Loucy (cell line): ENCODE measurements around the gene MGRN1.

Source experiments
- H2AFZ ChIP-seq: fragments of 200-600 bp; sonication (generic); 2 replicates; pipeline ENCODE4 v1.6.0; 2016; ENCODE audit warnings: antibody characterized with exemption, mild to moderate bottlenecking, low read length, moderate library complexity
- H3F3A ChIP-seq: fragments of 200-600 bp; 2 replicates; pipeline ENCODE4 v1.6.0; 2016; ENCODE audit warnings: antibody characterized with exemption, low read depth, mild to moderate bottlenecking
- H3K27me3 ChIP-seq: fragments of 200-600 bp; sonication (generic); 2 replicates; pipeline ENCODE4 v1.6.1; 2014; ENCODE audit warnings: low read length, mild to moderate bottlenecking; ENCODE audit not compliant: insufficient read depth, poor library complexity, severe bottlenecking
- H3K36me3 ChIP-seq: fragments of 200-600 bp; sonication (generic); 2 replicates; pipeline ENCODE4 v1.6.1; 2016; ENCODE audit warnings: low read length; ENCODE audit not compliant: insufficient read depth
- H3K4me1 ChIP-seq: fragments of 200-600 bp; sonication (generic); 2 replicates; pipeline ENCODE4 v1.5.1; 2014; ENCODE audit warnings: low read length, mild to moderate bottlenecking; ENCODE audit not compliant: insufficient read depth, poor library complexity, severe bottlenecking
- H3K4me2 ChIP-seq: fragments of 200-600 bp; sonication (generic); 2 replicates; pipeline ENCODE4 v1.6.0; 2014; ENCODE audit warnings: antibody characterized with exemption, low read length, low read depth, mild to moderate bottlenecking; ENCODE audit not compliant: poor library complexity, severe bottlenecking
- H3K4me3 ChIP-seq: fragments of 200-600 bp; sonication (generic); 2 replicates; pipeline ENCODE4 v1.5.1; 2014; ENCODE audit warnings: low read length, mild to moderate bottlenecking, mixed read lengths; ENCODE audit not compliant: poor library complexity, severe bottlenecking
- H3K79me2 ChIP-seq: fragments of 200-600 bp; sonication (generic); 2 replicates; pipeline ENCODE4 v1.6.1; 2014; ENCODE audit warnings: low read length; ENCODE audit not compliant: insufficient read depth
- H3K9ac ChIP-seq: fragments of 200-600 bp; sonication (generic); 2 replicates; pipeline ENCODE4 v1.6.0; 2014; ENCODE audit warnings: mild to moderate bottlenecking, low read depth, low read length, moderate library complexity; ENCODE audit not compliant: poor library complexity, severe bottlenecking
- H3K9me2 ChIP-seq: fragments of 200-600 bp; sonication (generic); replicated peaks from 2 replicates; pipeline ENCODE4 v1.6.1; 2016; ENCODE audit warnings: low read depth, low read length, mixed read lengths
- H3K9me3 ChIP-seq: fragments of 200-600 bp; sonication (generic); 2 replicates; pipeline ENCODE4 v1.6.1; 2014; ENCODE audit warnings: mild to moderate bottlenecking, antibody characterized with exemption, low read length, low read depth; ENCODE audit not compliant: insufficient read depth
- H4K20me1 ChIP-seq: fragments of 200-600 bp; sonication (generic); 2 replicates; pipeline ENCODE4 v1.6.0; 2014; ENCODE audit warnings: antibody characterized with exemption, low read length, mild to moderate bottlenecking; ENCODE audit not compliant: insufficient read depth, poor library complexity, severe bottlenecking
- CTCF ChIP-seq: fragments of 200-600 bp; sonication (generic); conservative IDR thresholded peaks from 2 replicates; pipeline ENCODE4 v1.5.1; 2014; ENCODE audit warnings: mild to moderate bottlenecking, antibody characterized with exemption, low read length
- EZH2phosphoT487 ChIP-seq: fragments of 200-600 bp; IDR thresholded peaks from 2 replicates; pipeline ENCODE4 v1.6.1; 2018; ENCODE audit warnings: antibody characterized with exemption, mild to moderate bottlenecking, moderate library complexity, borderline replicate concordance

MGRN1 gene

GRCh38 chr16:4687946-4688673 lies 63.5 kb downstream of the MGRN1 start:
- H3K79me2 ChIP-seq: no peaks in the 10 kb centered on the region
- H2AFZ ChIP-seq: no peak overlapping the region
- no peaks in the 10 kb centered on the region for H3K9me2 ChIP-seq
- no peak overlapping the region for H3K9ac ChIP-seq
- no peaks in the 10 kb centered on the region for H4K20me1 ChIP-seq
- H3F3A ChIP-seq: no peaks in the 10 kb centered on the region
- no peaks in the 10 kb centered on the region for H3K36me3 ChIP-seq
- H3K4me1 ChIP-seq: no peaks in the 10 kb centered on the region
- no peaks in the 10 kb centered on the region for H3K9me3 ChIP-seq
- TF ChIP-seq EZH2phosphoT487: no peak
- no peak for TF ChIP-seq CTCF
- H3K4me2 ChIP-seq: no peak overlapping the region
- H3K27me3 ChIP-seq: no peaks in the 10 kb centered on the region
- H3K4me3 ChIP-seq: no peak overlapping the region

GRCh38 chr16:4688674-4689045 lies 64.0 kb downstream of the MGRN1 start:
- H3K4me1 ChIP-seq: no peaks in the 10 kb centered on the region

GRCh38 chr16:4689091-4689671 lies 64.6 kb downstream of the MGRN1 start:
- Histone ChIP-seq H3K4me3 (no peak overlapping the region), H3K4me2 (no peak overlapping the region), H2AFZ (no peak overlapping the region), H3K9me3 (no peaks in the 10 kb centered on the region), H3K9me2 (no peaks in the 10 kb centered on the region), H3K79me2 (no peaks in the 10 kb centered on the region), H3K36me3 (no peaks in the 10 kb centered on the region), H3F3A (no peaks in the 10 kb centered on the region), H3K9ac (no peak overlapping the region), H4K20me1 (no peaks in the 10 kb centered on the region), H3K27me3 (no peaks in the 10 kb centered on the region), H3K4me1 (no peaks in the 10 kb centered on the region)
- no peak for TF ChIP-seq CTCF
- no peak for TF ChIP-seq EZH2phosphoT487

More at GRCh38 chr16:4688674-4689045, 64.0 kb downstream of the MGRN1 start:
- no peaks in the 10 kb centered on the region for H4K20me1 ChIP-seq
- no peaks in the 10 kb centered on the region for H3K9me2 ChIP-seq
- H3K27me3 ChIP-seq: no peaks in the 10 kb centered on the region
- no peaks in the 10 kb centered on the region for H3K9me3 ChIP-seq
- H3K36me3 ChIP-seq: no peaks in the 10 kb centered on the region
- H3K79me2 ChIP-seq: no peaks in the 10 kb centered on the region
- TF ChIP-seq EZH2phosphoT487 (no peak), CTCF (no peak)
- H2AFZ ChIP-seq: no peak overlapping the region
- no peak overlapping the region for H3K4me2 ChIP-seq
- H3K9ac ChIP-seq: no peak overlapping the region
- no peak overlapping the region for H3K4me3 ChIP-seq
- no peaks in the 10 kb centered on the region for H3F3A ChIP-seq
